GM19372 (cell line): ENCODE results near the gene WDR41.
"Not testable (repeated sequence)": the region's sequence is repeated elsewhere in the genome, so short reads cannot be mapped to it uniquely, and the experiment has no call there.

Source experiments
- ATAC-seq: cut with Tn5 transposase; IDR thresholded peaks from one replicate; pipeline ENCODE4 v1.9.1; 2021; ENCODE audit warnings: mild to moderate bottlenecking, low read depth, moderate library complexity; ENCODE audit not compliant: unreplicated experiment

Gene WDR41

GRCh38 chr5:77413049-77413448 is 79.1 kb downstream of the WDR41 start:
- no peak for ATAC-seq

GRCh38 chr5:77409870-77410621 is 82.1 kb downstream of the WDR41 start:
- no peak for ATAC-seq

GRCh38 chr5:77407152-77407551 is 85.0 kb downstream of the WDR41 start:
- ATAC-seq, result no peak

GRCh38 chr5:77402796-77403195 is 89.3 kb downstream of the WDR41 start:
- ATAC-seq, result no peak

GRCh38 chr5:77400645-77401044 is 91.5 kb downstream of the WDR41 start:
- ATAC-seq, result no peak

- no peak for ATAC-seq
These were observed 93.2 kb downstream of the WDR41 start for GRCh38 chr5:77398896-77399295.

GRCh38 chr5:77398458-77398857 is 93.7 kb downstream of the WDR41 start:
- ATAC-seq, result no peak

GRCh38 chr5:77397686-77398292 is 94.3 kb downstream of the WDR41 start:
- ATAC-seq, result no peak

GRCh38 chr5:77396017-77396416 is 96.1 kb downstream of the WDR41 start:
- ATAC-seq, result no peak

- no peak for ATAC-seq
These were observed 97.9 kb downstream of the WDR41 start for GRCh38 chr5:77394064-77394715.

GRCh38 chr5:77391240-77391765 is 100.8 kb downstream of the WDR41 start:
- ATAC-seq, result no peak

- no peak for ATAC-seq
These were observed 101.3 kb downstream of the WDR41 start for GRCh38 chr5:77390795-77391194.

- ATAC-seq, result no peak
These were observed 101.9 kb downstream of the WDR41 start for GRCh38 chr5:77390221-77390620.

GRCh38 chr5:77389746-77390145 is 102.4 kb downstream of the WDR41 start:
- ATAC-seq, result no peak

GRCh38 chr5:77386340-77386739 is 105.8 kb downstream of the WDR41 start:
- not testable (repeated sequence) for ATAC-seq

- not testable (repeated sequence) for ATAC-seq
These were observed 108.8 kb downstream of the WDR41 start for GRCh38 chr5:77383336-77383735.
